Karpas-422 (cell line): ENCODE results near the gene ANXA9. TPM values are rescaled to one million over a fixed set of nuclear protein-coding genes. Genes with fewer than 3 reads are reported as not detected.

ENCODE experiments used
- DNase-seq: peaks from one replicate; pipeline ENCODE4 v3.0.0-alpha.2; 2015
- H2AFZ ChIP-seq: fragments of 200-600 bp; sonication (generic); 2 replicates; pipeline ENCODE4 v1.6.1; 2014; ENCODE audit warnings: antibody characterized with exemption, low read length, mixed read lengths
- H3K27ac ChIP-seq: fragments of 200-600 bp; sonication (generic); 2 replicates; pipeline ENCODE4 v1.5.1; 2014; ENCODE audit warnings: mild to moderate bottlenecking, low read length, moderate library complexity
- H3K27me3 ChIP-seq: fragments of 200-600 bp; sonication (generic); 2 replicates; pipeline ENCODE4 v1.6.1; 2014; ENCODE audit warnings: low read length, mixed read lengths
- H3K36me3 ChIP-seq: fragments of 200-600 bp; sonication (generic); 2 replicates; pipeline ENCODE4 v1.6.1; 2014; ENCODE audit warnings: low read length, mixed read lengths; ENCODE audit not compliant: insufficient read depth
- H3K4me1 ChIP-seq: fragments of 200-600 bp; sonication (generic); 2 replicates; pipeline ENCODE4 v1.6.1; 2014; ENCODE audit warnings: mild to moderate bottlenecking, low read length, mixed read lengths
- H3K4me2 ChIP-seq: fragments of 200-600 bp; sonication (generic); 2 replicates; pipeline ENCODE4 v1.6.1; 2014; ENCODE audit warnings: low read length, low read depth, mild to moderate bottlenecking; ENCODE audit not compliant: poor library complexity, severe bottlenecking
- H3K4me3 ChIP-seq: fragments of 200-600 bp; sonication (generic); 2 replicates; pipeline ENCODE4 v1.5.1; 2014; ENCODE audit warnings: mild to moderate bottlenecking, antibody characterized with exemption, low read length, mixed read lengths
- H3K79me2 ChIP-seq: fragments of 200-600 bp; sonication (generic); 2 replicates; pipeline ENCODE4 v1.6.1; 2014; ENCODE audit warnings: mild to moderate bottlenecking, low read length, mixed read lengths
- H3K9ac ChIP-seq: fragments of 200-600 bp; sonication (generic); 2 replicates; pipeline ENCODE4 v1.6.0; 2014; ENCODE audit warnings: low read length
- H3K9me2 ChIP-seq: fragments of 200-600 bp; sonication (generic), shearing (Covaris generic); replicated peaks from 2 replicates; pipeline ENCODE4 v1.6.0; 2014; ENCODE audit warnings: mild to moderate bottlenecking, low read length, moderate library complexity; ENCODE audit not compliant: insufficient read depth
- H3K9me3 ChIP-seq: fragments of 300-700, 200-600 bp; sonication (generic); 2 replicates; pipeline ENCODE4 v1.6.1; 2014; ENCODE audit warnings: low read length, mixed read lengths
- H4K20me1 ChIP-seq: fragments of 200-600 bp; sonication (generic); 2 replicates; pipeline ENCODE4 v1.6.1; 2014; ENCODE audit warnings: mild to moderate bottlenecking, antibody characterized with exemption, low read length, low read depth; ENCODE audit not compliant: insufficient read depth
- total RNA-seq: library from RNA; depleted of rRNA; stranded (reverse); fragments of >200 nt; shearing (Covaris generic); gene quantifications from 2 replicates; pipeline ENCODE4 v1.2.3, GENCODE V29; 2014; ENCODE audit warnings: low replicate concordance

ANXA9 gene
- total RNA-seq, 1 experiment from 2014 or later = 0.19 TPM

GRCh38 chr1:150979092-150980056, 2.7 kb upstream of the ANXA9 start:
- peak; percentile 97 for DNase-seq
- Histone ChIP-seq H3K9ac (peak overlapping the region; percentile 47), H3K4me3 (peak overlapping the region; percentile 49; the same call in 1 of the 2 replicates), H3K9me2 (no peaks in the 10 kb centered on the region), H4K20me1 (no peaks in the 10 kb centered on the region), H3K27ac (no peak overlapping the region), H3K4me2 (peak overlapping the region; percentile 54), H3K79me2 (no peaks in the 10 kb centered on the region), H3K27me3 (no peaks in the 10 kb centered on the region), H3K36me3 (no peaks in the 10 kb centered on the region), H3K4me1 (peaks cover 26% of the 10 kb centered on the region), H2AFZ (peak overlapping the region; percentile 31; the same call in 1 of the 2 replicates), H3K9me3 (no peaks in the 10 kb centered on the region)

DNA sequence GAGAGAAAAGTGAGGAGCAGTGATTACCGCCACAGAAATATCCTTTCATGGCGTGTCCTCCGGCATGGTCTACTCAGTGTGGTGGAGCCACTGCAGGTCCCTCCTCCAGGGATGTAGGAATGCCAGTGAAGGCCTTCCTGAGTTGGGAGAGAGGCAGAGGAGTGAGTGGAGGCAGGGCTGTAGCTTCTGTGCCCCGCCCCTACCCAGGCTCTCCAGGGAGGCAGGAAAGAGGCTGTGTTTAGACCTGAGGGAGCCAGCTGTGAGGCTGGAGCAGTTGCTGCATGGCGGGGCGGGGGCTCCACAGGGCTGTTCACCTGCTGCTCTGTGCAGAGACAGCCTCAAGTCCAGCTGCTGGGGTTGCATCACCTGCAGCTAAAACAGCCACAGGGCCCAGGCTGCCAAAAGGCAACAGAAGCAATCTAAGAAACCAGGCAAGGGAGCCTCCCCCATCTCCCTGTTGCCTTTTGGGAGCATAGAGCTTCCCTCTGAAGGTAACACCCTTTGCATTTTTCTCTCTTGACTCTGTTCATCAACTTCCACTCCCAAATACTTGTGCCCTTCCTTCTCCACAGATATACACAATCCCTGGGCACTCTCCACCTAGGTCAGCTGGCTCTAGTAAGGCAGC, 801 bp upstream of the ANXA9 start:
- Histone ChIP-seq H3K27me3 (no peaks in the 10 kb centered on the region), H3K79me2 (no peaks in the 10 kb centered on the region), H3K9ac (no peak overlapping the region), H3K9me2 (no peaks in the 10 kb centered on the region), H4K20me1 (no peaks in the 10 kb centered on the region), H3K9me3 (no peaks in the 10 kb centered on the region), H3K4me1 (peaks cover 27% of the 10 kb centered on the region), H3K4me3 (no peak overlapping the region), H3K27ac (no peak overlapping the region), H2AFZ (no peak overlapping the region), H3K4me2 (no peak overlapping the region), H3K36me3 (no peaks in the 10 kb centered on the region)
- no peak for DNase-seq

GRCh38 chr1:150985179-150985825, 3.2 kb downstream of the ANXA9 start:
- Histone ChIP-seq H3K9ac (no peak overlapping the region), H3K36me3 (no peaks in the 10 kb centered on the region), H4K20me1 (no peaks in the 10 kb centered on the region), H3K27ac (no peak overlapping the region), H3K4me1 (peaks cover 5% of the 10 kb centered on the region), H2AFZ (no peak overlapping the region), H3K27me3 (no peaks in the 10 kb centered on the region), H3K4me3 (no peak overlapping the region), H3K79me2 (no peaks in the 10 kb centered on the region), H3K9me3 (no peaks in the 10 kb centered on the region), H3K9me2 (no peaks in the 10 kb centered on the region), H3K4me2 (no peak overlapping the region)
- DNase-seq = no peak

GRCh38 chr1:150987924-150988323, 5.8 kb downstream of the ANXA9 start:
- no peak for DNase-seq
- Histone ChIP-seq H2AFZ (no peak overlapping the region), H3K9ac (no peak overlapping the region), H4K20me1 (no peaks in the 10 kb centered on the region), H3K4me3 (no peak overlapping the region), H3K79me2 (no peaks in the 10 kb centered on the region), H3K27ac (no peak overlapping the region), H3K4me2 (no peak overlapping the region), H3K9me3 (no peaks in the 10 kb centered on the region), H3K36me3 (no peaks in the 10 kb centered on the region), H3K4me1 (peaks cover 5% of the 10 kb centered on the region), H3K9me2 (no peaks in the 10 kb centered on the region), H3K27me3 (no peaks in the 10 kb centered on the region)

GRCh38 chr1:150992626-150993025, 10.5 kb downstream of the ANXA9 start:
- H3K4me2 ChIP-seq = no peak overlapping the region
- DNase-seq = no peak
- H3K9me2 ChIP-seq = no peaks in the 10 kb centered on the region
- no peak overlapping the region for H3K4me3 ChIP-seq
- no peak overlapping the region for H2AFZ ChIP-seq
- H3K4me1 ChIP-seq = no peaks in the 10 kb centered on the region
- no peak overlapping the region for H3K9ac ChIP-seq
- no peak overlapping the region for H3K27ac ChIP-seq
- no peaks in the 10 kb centered on the region for H3K79me2 ChIP-seq
- H3K36me3 ChIP-seq = no peaks in the 10 kb centered on the region
- no peaks in the 10 kb centered on the region for H4K20me1 ChIP-seq
- no peaks in the 10 kb centered on the region for H3K9me3 ChIP-seq
- H3K27me3 ChIP-seq = no peaks in the 10 kb centered on the region

- Histone ChIP-seq H3K9me2 (no peaks in the 10 kb centered on the region), H2AFZ (no peak overlapping the region), H3K79me2 (no peaks in the 10 kb centered on the region), H4K20me1 (no peaks in the 10 kb centered on the region), H3K4me1 (no peaks in the 10 kb centered on the region), H3K9me3 (no peaks in the 10 kb centered on the region), H3K4me2 (no peak overlapping the region), H3K27ac (no peak overlapping the region), H3K9ac (no peak overlapping the region), H3K4me3 (no peak overlapping the region), H3K27me3 (no peaks in the 10 kb centered on the region), H3K36me3 (no peaks in the 10 kb centered on the region)
- no peak for DNase-seq
Observed at GRCh38 chr1:150994248-150994647, 12.2 kb downstream of the ANXA9 start.

GRCh38 chr1:150995460-150995859, 13.4 kb downstream of the ANXA9 start:
- H3K9me3 ChIP-seq = no peaks in the 10 kb centered on the region
- no peak overlapping the region for H3K27ac ChIP-seq
- no peaks in the 10 kb centered on the region for H3K9me2 ChIP-seq
- no peaks in the 10 kb centered on the region for H4K20me1 ChIP-seq
- no peak overlapping the region for H2AFZ ChIP-seq
- H3K9ac ChIP-seq = no peak overlapping the region
- H3K36me3 ChIP-seq = no peaks in the 10 kb centered on the region
- H3K4me2 ChIP-seq = no peak overlapping the region
- H3K4me1 ChIP-seq = no peaks in the 10 kb centered on the region
- DNase-seq = no peak
- no peak overlapping the region for H3K4me3 ChIP-seq
- no peaks in the 10 kb centered on the region for H3K79me2 ChIP-seq
- no peaks in the 10 kb centered on the region for H3K27me3 ChIP-seq

GRCh38 chr1:150995896-150996295, 13.8 kb downstream of the ANXA9 start:
- Histone ChIP-seq H3K4me2 (no peak overlapping the region), H3K27me3 (no peaks in the 10 kb centered on the region), H3K9me3 (no peaks in the 10 kb centered on the region), H4K20me1 (no peaks in the 10 kb centered on the region), H3K4me3 (no peak overlapping the region), H3K9ac (no peak overlapping the region), H2AFZ (no peak overlapping the region), H3K27ac (no peak overlapping the region), H3K36me3 (no peaks in the 10 kb centered on the region), H3K4me1 (no peaks in the 10 kb centered on the region), H3K9me2 (no peaks in the 10 kb centered on the region), H3K79me2 (no peaks in the 10 kb centered on the region)
- no peak for DNase-seq
